Activated T-helper 1 cell treated with anti-CD3 and anti-CD28 coated beads, Interleukin-12 subunit alpha, Interleukin-12 subunit beta, Interleukin-2, Interleukin-4 antibody, amounts not matched to agents 30 ng/mL and 10 ng/mL and 1 ng/mL, durations not matched to agents 14 hours and 24 hours and 36 hours (primary cell): ENCODE results near the gene KIF1B. TPM values are rescaled to one million over a fixed set of nuclear protein-coding genes. Genes with fewer than 3 reads are reported as not detected.

Experiments
- DNase-seq: peaks from one replicate; pipeline ENCODE4 v3.0.0; 2021; ENCODE audit warnings: low spot score
- H3K27ac Mint-ChIP-seq: one replicate; pipeline ENCODE4 v1.8.0; 2021; ENCODE audit warnings: mild to moderate bottlenecking, mixed read lengths
- H3K27me3 Mint-ChIP-seq: one replicate; pipeline ENCODE4 v1.8.0; 2022; ENCODE audit warnings: mild to moderate bottlenecking, moderate library complexity, mixed read lengths; ENCODE audit not compliant: insufficient read depth
- H3K36me3 Mint-ChIP-seq: one replicate; pipeline ENCODE4 v1.8.0; 2021; ENCODE audit warnings: low read depth, mixed read lengths
- H3K4me1 Mint-ChIP-seq: one replicate; pipeline ENCODE4 v1.8.0; 2021; ENCODE audit warnings: low read depth, mixed read lengths
- H3K4me3 Mint-ChIP-seq: one replicate; pipeline ENCODE4 v1.8.0; 2021; ENCODE audit warnings: mild to moderate bottlenecking, moderate library complexity, mixed read lengths
- H3K9me3 Mint-ChIP-seq: one replicate; pipeline ENCODE4 v1.8.0; 2021; ENCODE audit warnings: mixed read lengths
- intact Hi-C: fragments of 100-400 bp; cut with micrococcal nuclease; formaldehyde crosslinking; loops from one replicate; pipeline ENCODE4 v1.15.1; 2024
- total RNA-seq: library from RNA; stranded (reverse); gene quantifications from 2 replicates; pipeline ENCODE4 v1.2.3, GENCODE V29; 2022

Gene KIF1B
- total RNA-seq, 1 donor from 2014 or later: 15.8 TPM

- no peaks in the 10 kb centered on the region for H3K9me3 Mint-ChIP-seq
- peaks cover 11% of the 10 kb centered on the region for H3K36me3 Mint-ChIP-seq
- DNase-seq: no peak
- H3K27ac Mint-ChIP-seq: no peak overlapping the region
- H3K4me3 Mint-ChIP-seq: no peak overlapping the region
- peaks cover 9% of the 10 kb centered on the region for H3K4me1 Mint-ChIP-seq
- no peaks in the 10 kb centered on the region for H3K27me3 Mint-ChIP-seq
- intact Hi-C loops: no loop called here
Observed at GRCh38 chr1:10308001-10308400, 97.6 kb downstream of the KIF1B start.

- Mint-ChIP-seq H3K4me3 (no peak overlapping the region), H3K4me1 (peaks cover 9% of the 10 kb centered on the region), H3K27ac (no peak overlapping the region), H3K27me3 (no peaks in the 10 kb centered on the region), H3K36me3 (peaks cover 5% of the 10 kb centered on the region), H3K9me3 (no peaks in the 10 kb centered on the region)
- DNase-seq: no peak
- intact Hi-C loops: no loop called here
Observed at GRCh38 chr1:10309243-10310011, 99.1 kb downstream of the KIF1B start.

- peaks cover 4% of the 10 kb centered on the region for H3K36me3 Mint-ChIP-seq
- H3K4me3 Mint-ChIP-seq: no peak overlapping the region
- no peaks in the 10 kb centered on the region for H3K9me3 Mint-ChIP-seq
- no peak overlapping the region for H3K27ac Mint-ChIP-seq
- DNase-seq: no peak
- intact Hi-C loops: no loop called here
- no peaks in the 10 kb centered on the region for H3K27me3 Mint-ChIP-seq
- peaks cover 5% of the 10 kb centered on the region for H3K4me1 Mint-ChIP-seq
Observed at GRCh38 chr1:10316752-10317151, 106.4 kb downstream of the KIF1B start.

GRCh38 chr1:10319750-10320149 lies 109.4 kb downstream of the KIF1B start:
- Mint-ChIP-seq H3K9me3 (no peaks in the 10 kb centered on the region), H3K27ac (no peak overlapping the region)

GRCh38 chr1:10320336-10320735 lies 110.0 kb downstream of the KIF1B start:
- intact Hi-C loops: no loop called here
- Mint-ChIP-seq H3K4me1 (peaks cover 15% of the 10 kb centered on the region), H3K27me3 (no peaks in the 10 kb centered on the region), H3K9me3 (no peaks in the 10 kb centered on the region), H3K36me3 (peaks cover 10% of the 10 kb centered on the region), H3K27ac (no peak overlapping the region), H3K4me3 (no peak overlapping the region)
- no peak for DNase-seq

More at GRCh38 chr1:10319750-10320149, 109.4 kb downstream of the KIF1B start:
- Mint-ChIP-seq H3K27me3 (no peaks in the 10 kb centered on the region), H3K36me3 (peaks cover 5% of the 10 kb centered on the region), H3K4me3 (no peak overlapping the region), H3K4me1 (peaks cover 11% of the 10 kb centered on the region)
- intact Hi-C loops: no loop called here
- DNase-seq: no peak

- Mint-ChIP-seq H3K27me3 (no peaks in the 10 kb centered on the region), H3K4me1 (peaks cover 15% of the 10 kb centered on the region), H3K9me3 (no peaks in the 10 kb centered on the region), H3K27ac (no peak overlapping the region), H3K36me3 (peaks cover 18% of the 10 kb centered on the region), H3K4me3 (no peak overlapping the region)
- intact Hi-C loops: no loop called here
- no peak for DNase-seq
Observed at GRCh38 chr1:10322821-10323220, 112.5 kb downstream of the KIF1B start.

- intact Hi-C loops: no loop called here
- peaks cover 18% of the 10 kb centered on the region for H3K36me3 Mint-ChIP-seq
Observed at GRCh38 chr1:10324627-10325026, 114.3 kb downstream of the KIF1B start.

GRCh38 chr1:10325521-10325920 lies 115.2 kb downstream of the KIF1B start:
- peaks cover 18% of the 10 kb centered on the region for H3K36me3 Mint-ChIP-seq
- no peak overlapping the region for H3K27ac Mint-ChIP-seq
- no peaks in the 10 kb centered on the region for H3K9me3 Mint-ChIP-seq
- peaks cover 11% of the 10 kb centered on the region for H3K4me1 Mint-ChIP-seq
- H3K4me3 Mint-ChIP-seq: no peak overlapping the region
- no peaks in the 10 kb centered on the region for H3K27me3 Mint-ChIP-seq
- intact Hi-C loops: no loop called here
- no peak for DNase-seq

More at GRCh38 chr1:10324627-10325026, 114.3 kb downstream of the KIF1B start:
- H3K27ac Mint-ChIP-seq: peak overlapping the region; percentile 26
- H3K27me3 Mint-ChIP-seq: no peaks in the 10 kb centered on the region
- H3K4me3 Mint-ChIP-seq: no peak overlapping the region
- no peaks in the 10 kb centered on the region for H3K9me3 Mint-ChIP-seq
- H3K4me1 Mint-ChIP-seq: peaks cover 11% of the 10 kb centered on the region
- no peak for DNase-seq

GRCh38 chr1:10326251-10326650 lies 115.9 kb downstream of the KIF1B start:
- DNase-seq: no peak
- intact Hi-C loops: no loop called here
- H3K36me3 Mint-ChIP-seq: peaks cover 18% of the 10 kb centered on the region
- no peak overlapping the region for H3K27ac Mint-ChIP-seq
- H3K4me3 Mint-ChIP-seq: no peak overlapping the region
- H3K4me1 Mint-ChIP-seq: peaks cover 11% of the 10 kb centered on the region
- no peaks in the 10 kb centered on the region for H3K27me3 Mint-ChIP-seq
- no peaks in the 10 kb centered on the region for H3K9me3 Mint-ChIP-seq

- DNase-seq: no peak
- Mint-ChIP-seq H3K36me3 (peaks cover 18% of the 10 kb centered on the region), H3K27ac (no peak overlapping the region), H3K27me3 (no peaks in the 10 kb centered on the region), H3K4me1 (peaks cover 11% of the 10 kb centered on the region), H3K4me3 (no peak overlapping the region), H3K9me3 (no peaks in the 10 kb centered on the region)
- intact Hi-C loops: no loop called here
Observed at GRCh38 chr1:10328180-10328963, 118.0 kb downstream of the KIF1B start.

- Mint-ChIP-seq H3K4me3 (no peak overlapping the region), H3K4me1 (no peaks in the 10 kb centered on the region), H3K27me3 (no peaks in the 10 kb centered on the region), H3K36me3 (no peaks in the 10 kb centered on the region), H3K27ac (no peak overlapping the region), H3K9me3 (no peaks in the 10 kb centered on the region)
- no peak for DNase-seq
- intact Hi-C loops: no loop called here
Observed at GRCh38 chr1:10337436-10337835, 127.1 kb downstream of the KIF1B start.

- intact Hi-C loops: loop anchor here (1.0 kb wide), 1 partner anchor 128 kb away; the partner anchor contains the start of gene KIF1B
- DNase-seq: no peak
- H3K36me3 Mint-ChIP-seq: peaks cover under 1% of the 10 kb centered on the region
- H3K4me1 Mint-ChIP-seq: no peaks in the 10 kb centered on the region
- no peak overlapping the region for H3K4me3 Mint-ChIP-seq
- H3K27me3 Mint-ChIP-seq: no peaks in the 10 kb centered on the region
- H3K9me3 Mint-ChIP-seq: no peaks in the 10 kb centered on the region
- H3K27ac Mint-ChIP-seq: no peak overlapping the region
Observed at GRCh38 chr1:10338047-10338446, 127.7 kb downstream of the KIF1B start.

GRCh38 chr1:10338611-10339010 lies 128.2 kb downstream of the KIF1B start:
- Mint-ChIP-seq H3K27me3 (no peaks in the 10 kb centered on the region), H3K4me3 (no peak overlapping the region), H3K4me1 (no peaks in the 10 kb centered on the region), H3K27ac (no peak overlapping the region), H3K36me3 (peaks cover 2% of the 10 kb centered on the region), H3K9me3 (no peaks in the 10 kb centered on the region)
- intact Hi-C loops: loop anchor here (1.0 kb wide), 1 partner anchor 128 kb away; the partner anchor contains the start of gene KIF1B
- no peak for DNase-seq
